GM12878 (cell line): ENCODE data around the gene DHX38. TPM values are rescaled to one million over a fixed set of nuclear protein-coding genes. Genes with fewer than 3 reads are reported as not detected.

ENCODE experiments used
- CBX3 ChIP-seq: fragments of 200-600 bp; sonication (generic); IDR thresholded peaks from 2 replicates; pipeline ENCODE4 v1.6.1; 2016; ENCODE audit warnings: low read depth, borderline replicate concordance
- CEBPB ChIP-seq, 2 experiments: fragments of 150-350 bp in 1 of 2; IDR thresholded peaks; 2 replicates each; pipeline ENCODE4 v1.6.1; 2012 to 2014; ENCODE audit warnings: low read depth in 2 of 2, low read length in 2 of 2, borderline replicate concordance in 1 of 2, inconsistent platforms in 1 of 2
- CREB1 ChIP-seq: IDR thresholded peaks from 2 replicates; pipeline ENCODE4 v1.6.1; 2012; ENCODE audit warnings: low read depth, mild to moderate bottlenecking, inconsistent platforms
- E2F8 ChIP-seq: fragments of 450-650 bp; IDR thresholded peaks from 2 replicates; pipeline ENCODE4 v1.6.1; 2018; ENCODE audit warnings: mild to moderate bottlenecking, low read depth, moderate library complexity; ENCODE audit not compliant: partially characterized antibody
- FOXK2 ChIP-seq: fragments of 450-650 bp; IDR thresholded peaks from 2 replicates; pipeline ENCODE4 v1.6.1; 2017; ENCODE audit warnings: mild to moderate bottlenecking, moderate library complexity
- HCFC1 ChIP-seq: fragments of 150-350 bp; IDR thresholded peaks from 2 replicates; pipeline ENCODE4 v1.6.1; 2014; ENCODE audit warnings: low read length
- HDGF ChIP-seq: fragments of 450-650 bp; IDR thresholded peaks from 2 replicates; pipeline ENCODE4 v1.6.1; 2016; ENCODE audit warnings: antibody characterized with exemption
- HSF1 ChIP-seq: fragments of 150-350 bp; IDR thresholded peaks from 2 replicates; pipeline ENCODE4 v1.6.1; 2014; ENCODE audit warnings: mild to moderate bottlenecking, low read depth, low read length
- IKZF1 ChIP-seq: fragments of 450-650 bp; conservative IDR thresholded peaks from 2 replicates; pipeline ENCODE4 v1.6.1; 2017; ENCODE audit warnings: antibody characterized with exemption, mild to moderate bottlenecking
- KAT2A ChIP-seq: conservative IDR thresholded peaks from 2 replicates; pipeline ENCODE4 v1.6.1; 2011; ENCODE audit warnings: low read depth, low read length; ENCODE audit not compliant: control insufficient read depth
- MAX ChIP-seq: IDR thresholded peaks from 2 replicates; pipeline ENCODE4 v1.6.1; 2012; ENCODE audit warnings: low read depth, low read length, improper control_type of control experiment
- NBN ChIP-seq: fragments of 450-650 bp; IDR thresholded peaks from 2 replicates; pipeline ENCODE4 v1.6.1; 2016
- NFIC ChIP-seq: IDR thresholded peaks from 2 replicates; pipeline ENCODE4 v1.6.1; 2012; ENCODE audit warnings: low read depth, mild to moderate bottlenecking, inconsistent platforms, low read length, moderate library complexity
- POU2F2 ChIP-seq: IDR thresholded peaks from 3 replicates; pipeline ENCODE4 v1.6.1; 2011; ENCODE audit warnings: low read depth, mild to moderate bottlenecking, low read length, borderline replicate concordance
- RELA ChIP-seq: fragments of 450-650 bp; IDR thresholded peaks from 2 replicates; pipeline ENCODE4 v1.8.0; 2014; ENCODE audit warnings: borderline replicate concordance; ENCODE audit not compliant: partially characterized antibody
- RFX5 ChIP-seq: IDR thresholded peaks from 2 replicates; pipeline ENCODE4 v1.6.1; 2011; ENCODE audit warnings: low read depth, low read length, improper control_type of control experiment
- SIX5 ChIP-seq: IDR thresholded peaks from 2 replicates; pipeline ENCODE4 v1.6.1; 2011; ENCODE audit warnings: mild to moderate bottlenecking, low read depth, low read length, moderate library complexity; ENCODE audit not compliant: severe bottlenecking
- SMAD1 ChIP-seq: fragments of 450-650 bp; IDR thresholded peaks from 2 replicates; pipeline ENCODE4 v1.6.1; 2018; ENCODE audit warnings: mild to moderate bottlenecking, low read depth; ENCODE audit not compliant: partially characterized antibody
- SMARCA5 ChIP-seq: fragments of 450-650 bp; IDR thresholded peaks from 2 replicates; pipeline ENCODE4 v1.6.1; 2017; ENCODE audit warnings: mild to moderate bottlenecking
- SMC3 ChIP-seq: IDR thresholded peaks from 2 replicates; pipeline ENCODE4 v1.6.1; 2011; ENCODE audit warnings: low read length, improper control_type of control experiment, borderline replicate concordance
- SP1 ChIP-seq: IDR thresholded peaks from one replicate; pipeline ENCODE4 v1.6.1; 2011; ENCODE audit warnings: low read depth, low read length
- STAT1 ChIP-seq: fragments of 450-650 bp; conservative IDR thresholded peaks from 2 replicates; pipeline ENCODE4 v1.6.1; 2014; ENCODE audit warnings: antibody characterized with exemption, mild to moderate bottlenecking
- TAF1 ChIP-seq: IDR thresholded peaks from 2 replicates; pipeline ENCODE4 v1.6.1; 2011; ENCODE audit warnings: mild to moderate bottlenecking, low read depth, low read length, borderline replicate concordance
- TCF12 ChIP-seq: IDR thresholded peaks from 2 replicates; pipeline ENCODE4 v1.6.1; 2011; ENCODE audit warnings: low read depth, mild to moderate bottlenecking, low read length
- TCF7 ChIP-seq: IDR thresholded peaks from 2 replicates; pipeline ENCODE4 v1.6.1; 2014; ENCODE audit warnings: antibody characterized with exemption, borderline replicate concordance
- WRNIP1 ChIP-seq: IDR thresholded peaks from 2 replicates; pipeline ENCODE4 v1.6.1; 2011; ENCODE audit warnings: low read depth, low read length, improper control_type of control experiment, borderline replicate concordance
- ZNF207 ChIP-seq: fragments of 450-650 bp; IDR thresholded peaks from 2 replicates; pipeline ENCODE4 v1.6.1; 2014; ENCODE audit warnings: antibody characterized with exemption, mild to moderate bottlenecking, borderline replicate concordance
- polyA plus RNA-seq, 11 experiments: library from polyadenylated mRNA; depleted of rRNA in 4 of 11; unstranded in 6 of 11; stranded (reverse) in 5 of 11; fragments of >200 nt; fragmentation: Nextera tagmentation in 4 of 11; fragmentation: Illumina TruSeq in 1 of 11; extraction: Ambion mirVana in 4 of 11; extraction: Trizol in 1 of 11; gene quantifications; 1 replicate in 1 of 11; 2 replicates in 10 of 11; pipeline versions ENCODE4 v1.2.1 to v1.2.3, GENCODE V29; 2011 to 2016; ENCODE audit warnings: inconsistent platforms in 2 of 11, missing spikeins in 2 of 11, low read depth in 1 of 11
- total RNA-seq, 4 experiments: library from RNA; depleted of rRNA in 3 of 4; stranded (reverse); fragments of >200 nt in 3 of 4; fragmentation: Illumina TruSeq in 1 of 4; extraction: Trizol in 1 of 4; gene quantifications; 2 replicates each; pipeline versions ENCODE4 v1.2.1 to v1.2.3, GENCODE V29; 2013 to 2021

DHX38 gene
- total and polyA plus RNA-seq, 10 of the 15 experiments (the other 5 are each of a cell fraction or from before 2014, with no cell fraction given), result 2.1 to 67.8 (median 43.2) TPM

DNA sequence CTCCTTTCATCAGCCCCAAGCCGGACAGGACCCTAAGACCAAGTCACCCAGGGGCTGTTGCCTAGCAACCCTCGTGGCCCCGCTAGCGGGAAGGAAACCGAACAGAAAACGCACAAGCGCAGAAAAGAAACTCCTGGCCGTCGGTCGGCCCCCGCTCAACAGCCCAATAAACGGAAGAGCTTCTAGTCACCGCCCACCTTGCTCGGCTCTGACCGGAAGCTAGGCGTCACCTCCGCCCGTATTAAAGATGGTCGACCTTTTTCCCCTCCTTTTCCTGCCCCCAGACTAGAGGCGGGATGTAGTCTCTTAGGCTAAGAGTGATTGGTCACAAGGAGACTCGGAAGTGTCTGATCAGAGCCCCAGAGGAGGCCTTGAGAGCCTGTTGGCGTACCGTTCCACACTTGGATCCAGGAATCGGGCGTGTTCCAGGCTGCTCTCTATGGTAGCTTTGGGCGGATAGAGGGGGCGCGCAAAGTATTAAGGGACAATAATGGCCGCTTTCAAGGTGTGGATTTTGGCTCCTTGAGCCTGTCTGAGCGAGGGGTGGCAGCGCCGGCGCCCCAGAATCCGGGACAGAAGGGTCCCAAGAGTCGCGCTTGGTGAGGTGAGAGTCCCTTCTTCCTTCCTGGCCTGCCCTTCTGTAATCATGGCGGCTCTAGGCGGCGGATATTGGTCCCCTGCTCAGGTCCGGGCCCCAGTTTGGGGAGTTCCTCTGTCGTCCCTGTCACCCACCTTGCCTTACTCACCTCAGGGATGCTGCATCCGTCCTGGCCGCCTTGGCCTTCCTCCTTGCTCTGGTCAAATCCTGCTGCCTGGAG, at the start of gene DHX38, which contains the start of gene TXNL4B (continued):
- peak; percentile 76; the same call in 1 of the 2 replicates for TF ChIP-seq HDGF
- no peak for TF ChIP-seq SMAD1
- no peak for TF ChIP-seq NFIC
- TF ChIP-seq SMC3, result no peak
- peak; percentile 95 for TF ChIP-seq E2F8
- TF ChIP-seq CREB1, result peak; percentile 96
- no peak for TF ChIP-seq TCF12
- TF ChIP-seq TCF7, result no peak
- TF ChIP-seq SIX5, result peak; percentile 70
- peak; percentile 96 for TF ChIP-seq IKZF1
- no peak for TF ChIP-seq HSF1
- no peak for TF ChIP-seq CBX3
- TF ChIP-seq CEBPB (IDR thresholded peaks at IDR 0.05; ENCODE audit: borderline replicate concordance in 1 of 2, low read depth in 2 of 2, low read length in 2 of 2), result no peak
- TF ChIP-seq WRNIP1, result no peak
- peak; percentile 75 for TF ChIP-seq TAF1
- no peak for TF ChIP-seq RELA
- TF ChIP-seq POU2F2, result peak; percentile 4; the same call in 1 of the 3 replicates
- no peak for TF ChIP-seq RFX5
- TF ChIP-seq STAT1, result no peak
- peak; percentile 77; the same call in 1 of the 2 replicates for TF ChIP-seq NBN
- peak; percentile 78 for TF ChIP-seq HCFC1
- peak; percentile 61 for TF ChIP-seq FOXK2
- no peak for TF ChIP-seq SMARCA5
- peak; percentile 86 for TF ChIP-seq SP1
- TF ChIP-seq MAX, result 0 out of 2 replicates have a peak, but pooled peaks have one; percentile 4
- no peak for TF ChIP-seq ZNF207
- TF ChIP-seq KAT2A, result no peak
